Cortex of kidney (tissue), 1 donor: ENCODE data around the gene RNASE9.
"Not testable (repeated sequence)": the region's sequence is repeated elsewhere in the genome, so short reads cannot be mapped to it uniquely, and the experiment has no call there.

Experiments used
- DNase-seq: peaks from one replicate; lab custom pipeline; 2025; lab: John Stamatoyannopoulos, UW

Gene RNASE9

GRCh38 chr14:20572382-20572990 is 11.6 kb upstream of the RNASE9 start:
- not testable (repeated sequence) for DNase-seq

DNA sequence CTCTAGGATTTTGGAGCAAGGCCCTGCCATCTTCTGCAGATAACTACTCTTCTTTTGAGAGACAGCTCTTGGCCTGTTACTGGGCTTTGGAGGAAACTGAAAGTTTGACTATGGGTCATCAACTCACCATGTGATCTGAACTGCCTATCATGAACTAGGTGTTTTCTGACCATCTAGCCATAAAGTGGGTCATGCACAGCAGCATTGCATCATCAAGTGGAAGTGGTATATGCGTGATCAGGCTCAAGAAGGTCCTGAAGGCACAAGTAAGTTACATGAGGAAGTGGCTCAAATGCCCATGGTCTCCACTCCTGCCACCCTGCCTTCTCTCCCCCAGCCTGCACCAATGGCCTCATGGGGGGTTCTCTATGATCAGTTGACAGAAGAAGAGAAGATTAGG is 9.9 kb upstream of the RNASE9 start:
- not testable (repeated sequence) for DNase-seq

GRCh38 chr14:20569865-20570264 is 9.0 kb upstream of the RNASE9 start:
- DNase-seq: not testable (repeated sequence)

GRCh38 chr14:20569066-20569465 is 8.2 kb upstream of the RNASE9 start:
- no peak for DNase-seq

DNA sequence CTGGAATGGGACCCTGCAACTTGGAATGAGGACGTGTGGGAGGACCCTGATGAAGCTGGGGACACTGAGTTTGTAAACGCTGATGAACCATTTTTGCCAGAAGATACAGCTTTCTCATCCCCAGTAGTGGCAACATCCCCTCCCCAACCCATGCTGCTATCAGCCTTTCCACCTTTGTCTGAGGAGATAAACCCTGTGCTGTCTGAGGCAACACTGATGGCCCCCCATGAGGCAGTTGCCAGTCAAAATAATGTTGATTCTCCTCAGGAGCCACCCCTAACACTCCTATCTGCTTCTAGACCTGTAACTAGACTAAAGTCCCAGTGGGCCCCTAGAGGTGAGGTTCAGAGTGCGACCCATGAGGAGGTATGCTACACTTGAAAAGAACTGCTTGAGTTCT is 7.5 kb upstream of the RNASE9 start:
- no peak for DNase-seq

DNA sequence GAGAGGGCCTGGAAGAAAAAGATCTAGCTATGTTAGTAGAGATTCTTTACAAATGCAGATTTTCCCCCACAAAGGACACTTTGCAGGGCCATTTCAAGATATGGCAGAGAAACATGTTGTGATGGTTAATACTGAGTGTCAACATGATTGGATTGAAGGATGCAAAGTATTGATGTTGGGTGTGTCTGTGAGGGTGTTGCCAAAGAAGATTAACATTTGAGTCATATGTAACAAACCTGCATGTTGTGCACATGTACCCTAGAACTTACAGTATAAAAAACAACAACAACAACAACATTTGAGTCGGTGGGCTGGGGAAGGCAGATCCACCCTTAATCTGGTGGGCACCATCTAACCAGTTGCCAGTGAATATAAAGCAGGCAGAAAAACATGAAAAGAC is 6.4 kb upstream of the RNASE9 start:
- not testable (repeated sequence) for DNase-seq

- no peak for DNase-seq
These were observed 3.7 kb upstream of the RNASE9 start for GRCh38 chr14:20564501-20564997.

GRCh38 chr14:20563971-20564370 is 3.1 kb upstream of the RNASE9 start:
- DNase-seq: no peak

- no peak for DNase-seq
These were observed 1.4 kb downstream of the RNASE9 start for GRCh38 chr14:20559461-20559904.

- DNase-seq: no peak
These were observed 3.7 kb downstream of the RNASE9 start for GRCh38 chr14:20557212-20557542.

DNA sequence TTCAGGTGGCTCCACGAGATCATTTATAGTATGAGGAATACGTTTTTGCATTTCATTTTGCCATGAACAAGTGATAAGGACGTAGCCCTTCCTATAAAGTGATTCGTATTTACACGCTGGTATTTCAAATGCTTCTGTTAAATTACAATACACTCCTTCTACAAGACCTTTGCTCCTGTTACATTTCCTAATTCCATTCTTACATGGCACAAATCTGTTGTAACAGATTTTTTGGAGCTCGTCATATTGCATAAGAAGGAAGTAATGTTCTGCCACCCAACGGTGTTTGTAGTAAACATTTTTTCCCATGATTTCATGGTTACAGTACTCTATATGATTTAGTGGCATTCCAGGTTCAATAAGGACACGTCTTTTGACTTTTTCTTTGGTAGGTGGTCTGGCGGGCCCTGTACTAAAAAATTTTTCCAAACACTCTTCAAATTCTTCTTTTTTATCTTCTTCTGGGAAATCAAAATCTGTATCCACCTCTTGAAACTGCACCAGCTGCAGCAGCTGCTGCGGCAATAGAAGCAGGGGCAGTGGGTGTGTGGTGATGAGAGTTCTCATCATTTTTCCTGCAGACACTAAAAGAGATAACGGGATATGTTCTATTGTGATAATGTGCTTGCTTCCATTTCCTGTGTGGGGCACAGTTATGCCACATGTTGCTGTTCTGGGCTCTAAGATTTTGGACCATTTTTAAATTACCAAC is 4.2 kb downstream of the RNASE9 start:
- no peak for DNase-seq

GRCh38 chr14:20555845-20556244 is 5.0 kb downstream of the RNASE9 start:
- DNase-seq: no peak

DNA sequence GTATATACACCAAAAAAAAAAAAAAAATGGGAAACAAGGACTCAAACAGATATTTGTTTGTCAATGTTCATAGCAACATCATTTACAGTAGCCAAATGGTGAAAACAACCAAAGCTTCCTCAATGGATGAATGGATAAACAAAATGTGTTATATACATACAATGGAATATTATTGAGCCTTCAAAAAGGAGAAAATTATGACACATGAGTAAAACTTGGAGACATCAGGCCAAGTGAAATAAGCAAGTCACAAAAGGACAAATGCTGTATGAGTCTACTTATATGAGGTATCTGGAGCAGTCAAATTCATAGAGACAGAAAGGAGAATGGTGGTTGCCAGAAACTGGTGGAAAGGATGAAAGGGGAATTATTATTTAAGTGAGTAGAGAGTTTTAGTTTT is 7.8 kb downstream of the RNASE9 start:
- no peak for DNase-seq

DNA sequence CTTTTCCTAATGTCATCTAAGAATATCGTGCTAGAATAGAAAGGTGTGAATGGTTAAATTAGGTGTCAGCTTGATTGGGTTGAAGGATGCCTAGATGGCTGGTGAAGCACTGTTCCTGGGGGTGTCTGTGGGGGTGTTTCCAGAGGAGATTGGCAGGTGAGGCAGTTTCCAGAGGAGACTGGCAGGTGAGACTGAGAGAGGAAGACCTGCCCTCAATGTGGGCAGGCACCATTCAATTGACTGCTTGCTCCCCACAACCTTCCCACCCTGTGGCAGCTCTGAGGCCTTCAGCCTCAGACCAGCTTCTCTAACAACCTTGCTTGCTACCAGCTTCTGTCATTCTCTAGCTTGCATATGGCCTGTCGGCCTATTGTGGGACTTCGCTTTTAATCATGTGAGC is 9.2 kb downstream of the RNASE9 start:
- no peak for DNase-seq

- DNase-seq: no peak
These were observed 9.9 kb downstream of the RNASE9 start for GRCh38 chr14:20550926-20551325.

- no peak for DNase-seq
These were observed 12.3 kb downstream of the RNASE9 start for GRCh38 chr14:20548414-20549158.

DNA sequence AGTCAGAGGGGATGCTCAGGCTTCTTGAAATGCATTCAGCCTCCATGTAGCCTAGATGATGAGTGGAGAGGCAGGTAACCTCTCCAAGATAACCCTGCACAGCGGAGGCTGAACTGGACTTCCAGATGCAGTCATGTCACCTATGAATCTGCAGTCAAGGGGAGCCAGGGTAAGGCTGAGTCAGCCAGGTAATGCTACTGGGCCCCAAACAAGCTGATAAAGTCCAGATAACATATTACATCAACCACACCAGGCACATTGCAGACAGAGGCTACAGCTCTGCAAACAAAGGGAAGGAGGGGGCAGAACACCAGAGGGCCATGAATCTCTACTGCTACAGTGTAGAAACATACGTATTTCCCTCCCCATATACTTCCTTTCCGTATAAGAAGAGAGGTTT is 14.0 kb downstream of the RNASE9 start:
- no peak for DNase-seq

DNA sequence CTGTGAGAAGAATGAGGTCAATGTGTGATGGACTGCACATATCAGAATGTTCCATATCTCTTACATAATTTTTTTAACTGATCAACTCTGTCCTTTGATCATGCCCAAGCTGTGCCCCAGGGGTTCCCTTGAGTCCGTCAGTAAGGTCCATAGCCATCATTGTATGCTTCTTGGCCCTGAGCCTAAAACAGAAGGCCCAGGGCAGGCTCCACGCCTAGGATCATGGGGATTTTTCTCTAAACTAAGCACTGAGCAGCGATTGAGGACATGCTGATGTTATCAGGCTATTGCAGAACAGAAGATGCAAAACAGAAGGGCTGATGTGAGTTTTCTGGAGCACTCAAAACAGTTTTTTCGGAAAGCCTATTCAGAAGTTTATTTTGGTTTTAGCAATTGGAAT is 20.9 kb downstream of the RNASE9 start:
- no peak for DNase-seq

- no peak for DNase-seq
These were observed 29.9 kb downstream of the RNASE9 start for GRCh38 chr14:20530771-20531571.

DNA sequence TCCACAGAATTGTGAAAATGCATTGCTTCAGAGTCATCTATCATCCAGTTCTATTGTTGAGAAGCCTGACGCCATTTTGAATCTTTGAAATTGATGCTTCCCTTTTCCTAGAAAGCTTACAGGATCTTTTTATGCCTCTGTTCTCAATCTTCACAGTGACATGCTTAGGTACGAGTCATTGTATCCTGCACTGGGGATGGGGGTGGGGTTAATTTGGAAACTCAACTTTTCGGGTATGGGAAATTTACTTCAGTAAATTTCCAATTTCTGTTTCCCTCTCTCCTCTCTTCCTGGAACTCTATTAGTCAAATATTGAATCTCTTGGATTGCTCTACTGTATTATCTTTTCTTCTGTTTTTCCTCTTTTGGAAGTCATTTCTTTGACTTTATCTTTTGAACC is 31.0 kb downstream of the RNASE9 start:
- no peak for DNase-seq

- DNase-seq: no peak
These were observed 36.8 kb downstream of the RNASE9 start for GRCh38 chr14:20524027-20524426.

GRCh38 chr14:20522332-20522731 is 38.5 kb downstream of the RNASE9 start:
- DNase-seq: no peak
